HCT116 (cell line): ENCODE measurements around the gene CD2BP2. TPM values are rescaled to one million over a fixed set of nuclear protein-coding genes. Genes with fewer than 3 reads are reported as not detected.
A peak's percentile ranks its signal among the peaks of the same experiment; 100 is the strongest.

Source experiments
- ATAC-seq: fragments of 200-7000 bp; cut with Tn5 transposase; 2 replicates; pipeline ENCODE4 v1.9.1; 2020; ENCODE audit warnings: mild to moderate bottlenecking, moderate library complexity
- BruUV-seq: library from RNA; stranded (reverse); fragments of 400-500 nt; replicated peaks from 2 replicates; lab custom pipeline; 2021; lab: Mats Ljungman, UMichigan
- CTCF ChIA-PET: fragments of 300-600 bp; sonication (Branson Sonifier 250); formaldehyde crosslinking; loops from one replicate; lab custom pipeline; 2021; ENCODE audit warnings: antibody characterized with exemption; lab: Charles Lee
- POLR2A ChIA-PET: fragments of 300-600, 350-600 bp; sonication (Branson Sonifier 250); formaldehyde crosslinking; loops from one replicate; lab custom pipeline; 2021; ENCODE audit warnings: antibody characterized with exemption; lab: Charles Lee
- RAD21 ChIA-PET, 2 experiments: fragments of 300-600 bp; sonication (Branson Sonifier 250); formaldehyde crosslinking; loops; one replicate each; lab custom pipeline; 2023; ENCODE audit warnings: low total read pairs in 2 of 2; ENCODE audit not compliant: uncharacterized antibody in 2 of 2, unreplicated experiment in 2 of 2, low non-redundant PET in 1 of 2; lab: Charles Lee
- DNase-seq: peaks from one replicate; pipeline ENCODE4 v3.0.0-alpha.2; 2010; ENCODE audit warnings: low read depth, low spot score
- H2AFZ ChIP-seq: fragments of 200-600 bp; shearing (Covaris generic), sonication (generic); 2 replicates; pipeline ENCODE4 v1.6.1; 2017; ENCODE audit warnings: low read depth, mixed run types, mixed read lengths, antibody characterized with exemption, low read length; ENCODE audit not compliant: poor library complexity, severe bottlenecking
- H3K27ac ChIP-seq: 2 replicates; pipeline ENCODE4 v1.5.1; 2012; ENCODE audit warnings: low read depth, low read length
- H3K27me3 ChIP-seq: fragments of 200-600 bp; sonication (generic); 2 replicates; pipeline ENCODE4 v1.6.1; 2016; ENCODE audit warnings: mixed run types, low read length, mixed read lengths; ENCODE audit not compliant: insufficient read depth
- H3K36me3 ChIP-seq, 2 experiments: fragments of 200-500 bp in 1 of 2; fragments of 200-600 bp in 1 of 2; sonication (Bioruptor generic) in 1 of 2; sonication (generic) in 1 of 2; 2 replicates each; pipeline versions ENCODE4 v1.5.1 to v1.6.1; 2014 to 2016; ENCODE audit warnings: low read length in 2 of 2, inconsistent platforms in 1 of 2, mixed read lengths in 1 of 2, mixed run types in 1 of 2; ENCODE audit not compliant: insufficient read depth in 2 of 2, control insufficient read depth in 1 of 2
- H3K4me1 ChIP-seq, 2 experiments: fragments of 200-600 bp in 1 of 2; sonication (generic) in 1 of 2; 2 replicates each; pipeline versions ENCODE4 v1.5.1 to v1.6.1; 2012 to 2017; ENCODE audit warnings: low read length in 2 of 2, inconsistent platforms in 1 of 2, mild to moderate bottlenecking in 1 of 2, mixed read lengths in 1 of 2, mixed run types in 1 of 2, moderate library complexity in 1 of 2; ENCODE audit not compliant: insufficient read depth in 2 of 2, control insufficient read depth in 1 of 2
- H3K4me2 ChIP-seq: fragments of 200-600 bp; sonication (generic); 2 replicates; pipeline ENCODE4 v1.6.1; 2017; ENCODE audit warnings: mixed run types, low read length, mixed read lengths
- H3K4me3 ChIP-seq, 2 experiments: fragments of 200-600 bp in 1 of 2; sonication (generic) in 1 of 2; replicated peaks in 1 of 2; 2 replicates each; pipeline ENCODE4 v1.5.1; 2011 to 2016; ENCODE audit warnings: low read length in 2 of 2, control low read depth in 1 of 2, low read depth in 1 of 2, mild to moderate bottlenecking in 1 of 2, mixed read lengths in 1 of 2, mixed run types in 1 of 2
- H3K79me2 ChIP-seq: fragments of 200-600 bp; sonication (generic); 2 replicates; pipeline ENCODE4 v1.6.1; 2017; ENCODE audit warnings: mild to moderate bottlenecking, mixed run types, low read length, moderate library complexity, mixed read lengths; ENCODE audit not compliant: insufficient read depth
- H3K9ac ChIP-seq: fragments of 200-600 bp; sonication (generic); 2 replicates; pipeline ENCODE4 v1.6.1; 2016; ENCODE audit warnings: low read length, mixed read lengths
- H3K9me2 ChIP-seq: fragments of 200-600 bp; sonication (generic), shearing (Covaris generic); 2 replicates; pipeline ENCODE4 v1.6.1; 2017; ENCODE audit warnings: mixed run types, mild to moderate bottlenecking, moderate library complexity; ENCODE audit not compliant: insufficient read depth
- H3K9me3 ChIP-seq, 2 experiments: fragments of 200-500 bp in 1 of 2; fragments of 200-600 bp in 1 of 2; sonication (Bioruptor generic) in 1 of 2; sonication (generic) in 1 of 2; 2 replicates each; pipeline ENCODE4 v1.6.1; 2014 to 2017; ENCODE audit warnings: low read length in 2 of 2, mixed read lengths in 2 of 2, inconsistent platforms in 1 of 2, low read depth in 1 of 2, mild to moderate bottlenecking in 1 of 2, mixed run types in 1 of 2, moderate library complexity in 1 of 2; ENCODE audit not compliant: control insufficient read depth in 1 of 2, insufficient read depth in 1 of 2
- H4K20me1 ChIP-seq: fragments of 200-600 bp; sonication (generic), shearing (Covaris generic); 2 replicates; pipeline ENCODE4 v1.6.1; 2017; ENCODE audit warnings: mixed run types, mild to moderate bottlenecking, moderate library complexity; ENCODE audit not compliant: insufficient read depth
- CTCF ChIP-seq, 3 experiments: fragments of 200-600 bp in 1 of 3; sonication (generic) in 1 of 3; IDR thresholded peaks in 2 of 3; conservative IDR thresholded peaks in 1 of 3; 2 replicates each; pipeline ENCODE4 v1.5.1; 2012 to 2017; ENCODE audit warnings: low read depth in 2 of 3, low read length in 2 of 3, antibody characterized with exemption in 1 of 3, borderline replicate concordance in 1 of 3, control low read depth in 1 of 3, mild to moderate bottlenecking in 1 of 3, mixed read lengths in 1 of 3, mixed run types in 1 of 3, moderate library complexity in 1 of 3; ENCODE audit not compliant: insufficient read depth in 1 of 3
- EZH2 ChIP-seq: fragments of 200-600 bp; sonication (generic); IDR thresholded peaks from 2 replicates; pipeline ENCODE4 v1.6.1; 2017; ENCODE audit warnings: antibody characterized with exemption, mixed run types
- FOSL1 ChIP-seq: IDR thresholded peaks from 2 replicates; pipeline ENCODE4 v1.6.1; 2012; ENCODE audit warnings: low read depth
- JUND ChIP-seq: IDR thresholded peaks from 2 replicates; pipeline ENCODE4 v1.6.1; 2012
- POLR2AphosphoS5 ChIP-seq: IDR thresholded peaks from 2 replicates; pipeline ENCODE4 v1.6.1; 2011; ENCODE audit warnings: mild to moderate bottlenecking, low read depth, low read length, moderate library complexity
- SP1 ChIP-seq: IDR thresholded peaks from 2 replicates; pipeline ENCODE4 v1.6.1; 2012; ENCODE audit warnings: low read depth
- SRF ChIP-seq: IDR thresholded peaks from 2 replicates; pipeline ENCODE4 v1.6.1; 2012; ENCODE audit warnings: low read depth
- YY1 ChIP-seq: IDR thresholded peaks from 2 replicates; pipeline ENCODE4 v1.6.1; 2011; ENCODE audit warnings: low read length, low read depth, moderate library complexity, mild to moderate bottlenecking; ENCODE audit not compliant: insufficient replicate concordance; ENCODE audit errors: extremely low read depth
- ZBTB33 ChIP-seq: IDR thresholded peaks from 2 replicates; pipeline ENCODE4 v1.6.1; 2011; ENCODE audit warnings: mild to moderate bottlenecking, low read length, moderate library complexity; ENCODE audit not compliant: insufficient replicate concordance; ENCODE audit errors: extremely low read depth
- ZNF274 ChIP-seq: fragments of 200-500 bp; sonication (Bioruptor generic); IDR thresholded peaks from 2 replicates; pipeline ENCODE4 v1.6.1; 2014; ENCODE audit warnings: mild to moderate bottlenecking, low read depth, low read length, inconsistent platforms
- intact Hi-C: fragments of 100-400 bp; cut with micrococcal nuclease; formaldehyde crosslinking; loops from 2 replicates; pipeline ENCODE4 v1.10.0; 2022
- total RNA-seq: library from RNA; stranded (reverse); gene quantifications from one replicate; pipeline ENCODE4 v1.2.1, GENCODE V29; 2021; ENCODE audit not compliant: unreplicated experiment
- TF ChIP-seq, protein P1 (sequence below): IDR thresholded peaks from 2 replicates; pipeline ENCODE4 v1.6.1; 2012

Gene CD2BP2
- total RNA-seq, 1 experiment from 2014 or later: 51.8 TPM

DNA sequence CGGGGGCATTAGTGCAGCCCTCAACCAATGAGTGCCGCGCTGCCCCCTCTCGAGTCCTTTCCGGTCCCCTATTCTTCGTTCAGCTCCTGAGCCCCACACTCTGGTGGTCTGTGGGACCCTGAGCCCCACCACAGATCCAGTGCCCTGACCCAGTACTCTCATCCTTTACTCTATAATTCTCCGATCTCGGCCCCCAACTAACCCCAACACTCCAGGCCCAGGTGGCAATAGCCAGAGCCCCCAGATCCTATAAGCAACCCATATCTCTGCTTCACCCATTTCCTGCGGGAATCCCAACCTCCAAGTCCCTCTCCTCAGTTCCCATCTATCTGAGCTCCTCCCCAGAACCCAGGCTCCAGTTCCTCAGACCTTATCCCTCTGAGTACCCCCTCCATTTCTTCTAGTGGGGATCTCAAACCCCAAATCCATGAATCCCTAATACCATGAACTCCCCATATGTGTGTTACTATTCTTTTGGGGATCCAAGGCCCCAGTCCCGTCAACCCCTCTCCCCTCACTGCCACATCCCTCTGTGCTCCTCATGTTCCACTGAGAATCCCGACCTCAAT is 16.2 kb upstream of the CD2BP2 start (continued):
- TF ChIP-seq EZH2: no peak
- TF ChIP-seq, all 23 proteins: peak for 0

- ATAC-seq (peak; percentile 88), DNase-seq (peak; percentile 100)
- Histone ChIP-seq H3K27ac (peak within 1 kb of the TSS; percentile 84), H3K4me2 (peak within 1 kb of the TSS; percentile 92), H3K4me3 (peak within 1 kb of the TSS; percentile 79 to 87), H4K20me1 (no peaks in the 10 kb centered on the region), H3K4me1 (peaks cover 18 to 30% of the 10 kb centered on the region in 2 experiments), H3K9me3 (no peaks in the 10 kb centered on the region), H3K9me2 (no peaks in the 10 kb centered on the region), H3K9ac (peak within 1 kb of the TSS; percentile 82), H3K79me2 (peaks cover 42% of the 10 kb centered on the region), H3K27me3 (no peaks in the 10 kb centered on the region), H3K36me3 (peaks cover 6 to 8% of the 10 kb centered on the region in 2 experiments; a peak in 3 of 4 replicates), H2AFZ (no peak within 1 kb of the TSS)
- no peak for TF ChIP-seq JUND
- TF ChIP-seq FOSL1: no peak
- TF ChIP-seq, protein P1, sequence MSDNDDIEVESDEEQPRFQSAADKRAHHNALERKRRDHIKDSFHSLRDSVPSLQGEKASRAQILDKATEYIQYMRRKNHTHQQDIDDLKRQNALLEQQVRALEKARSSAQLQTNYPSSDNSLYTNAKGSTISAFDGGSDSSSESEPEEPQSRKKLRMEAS: no peak
- TF ChIP-seq SP1: no peak
- TF ChIP-seq CTCF (IDR thresholded peaks at IDR 0.05 in 2 of 3, conservative IDR thresholded peaks at IDR 0.05 in 1 of 3; ENCODE audit: borderline replicate concordance in 1 of 3, insufficient read depth in 1 of 3, low read depth in 2 of 3, low read length in 2 of 3): peak in 1 of 3 experiments; percentile 30; a peak in 1 of 6 replicates
- no peak for TF ChIP-seq ZBTB33
- no peak for TF ChIP-seq ZNF274
- TF ChIP-seq SRF: no peak
- peak; percentile 64 for TF ChIP-seq POLR2AphosphoS5
- TF ChIP-seq YY1: no peak
- RAD21 ChIA-PET: interaction anchor here in 1 of 2 experiments (1.1 kb wide), 1 partner anchor 39 kb away, joined by 3 read pairs; no protein-coding TSS in a partner anchor
- BruUV-seq: no TSS peak
- POLR2A ChIA-PET: interaction anchor here (0.6 to 1.9 kb wide), 9 partner anchors 15 to 296 kb away, joined by 3 to 15 read pairs (median 5); partner anchors contain the start of genes CD2BP2, ZNF48 and ZNF771
- intact Hi-C loops: loop anchor here (2.0 kb wide), 1 partner anchor 38 kb away; no protein-coding TSS in a partner anchor
- CTCF ChIA-PET: interaction anchor here (0.9 to 2.2 kb wide), 11 partner anchors 14 to 327 kb away, joined by 3 to 17 read pairs (median 4); partner anchors contain the start of genes CD2BP2, DCTPP1 and ZNF48
Measured at GRCh38 chr16:30370456-30371247, 15.5 kb upstream of the CD2BP2 start, which contains the start of gene TBC1D10B. Gene TBC1D10B (minus strand): TSS chr16:30370494. CDS start chr16:30370183, 311 bp downstream.
